HepG2 (cell line): Measurements from ENCODE around the gene STX2. TPM values are rescaled to one million over a fixed set of nuclear protein-coding genes. Genes with fewer than 3 reads are reported as not detected.

Experiments
- ATAC-seq: fragments of 200-7000 bp; cut with Tn5 transposase; 3 replicates; pipeline ENCODE4 v1.9.1; 2020; ENCODE audit warnings: mild to moderate bottlenecking, moderate library complexity
- BruUV-seq: library from RNA; stranded (reverse); fragments of 400-500 nt; replicated peaks from 2 replicates; lab custom pipeline; 2021; lab: Mats Ljungman, UMichigan
- CTCF ChIA-PET: fragments of 300-600 bp; formaldehyde crosslinking; extraction: SDS; loops from one replicate; lab custom pipeline; 2021; ENCODE audit warnings: low total read pairs, inconsistent platforms, low intra/inter-chr PET ratio; lab: Yijun Ruan, JAX
- POLR2A ChIA-PET: fragments of 350-600 bp; sonication (Branson Sonifier 250); formaldehyde crosslinking; loops from one replicate; lab custom pipeline; 2020; ENCODE audit warnings: antibody characterized with exemption, inconsistent platforms; lab: Yijun Ruan, JAX
- DNase-seq: peaks from one replicate; pipeline ENCODE4 v3.0.0-alpha.2; 2015; ENCODE audit warnings: low spot score
- FAIRE-seq: peaks from 3 replicates; lab custom pipeline; 2011; peaks lifted over from hg19 to GRCh38; lab: Jason Lieb, UNC
- H2AFZ ChIP-seq: one replicate; pipeline ENCODE4 v1.6.1; 2011; ENCODE audit warnings: low read length, inconsistent platforms
- H3K27ac ChIP-seq: fragments of 300-600 bp; 3 replicates; pipeline ENCODE4 v1.8.0; 2011; ENCODE audit warnings: mixed run types, mild to moderate bottlenecking, mixed read lengths, low read length, inconsistent platforms; ENCODE audit not compliant: insufficient read depth; ENCODE audit errors: extremely low read length
- H3K27me3 ChIP-seq, 2 experiments: fragments of 200-600 bp in 1 of 2; 2 replicates in 1 of 2; 3 replicates in 1 of 2; pipeline versions ENCODE4 v1.6.0 to v1.8.0; 2011; ENCODE audit warnings: low read length in 2 of 2, mild to moderate bottlenecking in 2 of 2, moderate library complexity in 2 of 2, inconsistent platforms in 1 of 2; ENCODE audit not compliant: insufficient read depth in 2 of 2, control insufficient read depth in 1 of 2
- H3K36me3 ChIP-seq, 2 experiments: fragments of 200-600 bp in 1 of 2; replicated peaks in 1 of 2; 2 replicates in 1 of 2; 3 replicates in 1 of 2; pipeline versions ENCODE4 v1.5.1 to v1.8.0; 2011; ENCODE audit warnings: low read length in 2 of 2, inconsistent platforms in 1 of 2; ENCODE audit not compliant: insufficient read depth in 2 of 2, control insufficient read depth in 1 of 2
- H3K4me1 ChIP-seq: 2 replicates; pipeline ENCODE4 v1.5.1; 2012; ENCODE audit warnings: low read length, inconsistent platforms; ENCODE audit not compliant: insufficient read depth
- H3K4me2 ChIP-seq: 2 replicates; pipeline ENCODE4 v1.6.0; 2011; ENCODE audit warnings: low read depth, low read length, inconsistent platforms
- H3K4me3 ChIP-seq, 3 experiments: fragments of 200-600 bp in 1 of 3; sonication (generic), shearing (Covaris generic) in 1 of 3; replicated peaks in 1 of 3; 2 replicates each; pipeline ENCODE4 v1.5.1; 2011 to 2016; ENCODE audit warnings: low read length in 3 of 3, inconsistent platforms in 2 of 3, low read depth in 2 of 3, mild to moderate bottlenecking in 2 of 3, control low read depth in 1 of 3, mixed read lengths in 1 of 3; ENCODE audit not compliant: insufficient read depth in 1 of 3
- H3K79me2 ChIP-seq: one replicate; pipeline ENCODE4 v1.6.1; 2011; ENCODE audit warnings: low read length, inconsistent platforms; ENCODE audit not compliant: insufficient read depth
- H3K9ac ChIP-seq: 2 replicates; pipeline ENCODE4 v1.6.0; 2011; ENCODE audit warnings: mild to moderate bottlenecking, low read depth, low read length, inconsistent platforms; ENCODE audit not compliant: insufficient read depth
- H3K9me3 ChIP-seq: 2 replicates; pipeline ENCODE4 v1.5.1; 2012; ENCODE audit warnings: mild to moderate bottlenecking, low read length
- H4K20me1 ChIP-seq: 2 replicates; pipeline ENCODE4 v1.6.0; 2011; ENCODE audit warnings: inconsistent platforms, mild to moderate bottlenecking, low read length, moderate library complexity; ENCODE audit not compliant: insufficient read depth
- ISX ChIP-seq: sonication (generic); formaldehyde crosslinking; conservative IDR thresholded peaks from 2 replicates; pipeline ENCODE4 v1.5.0; 2020; ENCODE audit warnings: missing genetic modification reagents
- KLF12 ChIP-seq: sonication (generic); formaldehyde crosslinking; IDR thresholded peaks from 2 replicates; pipeline ENCODE4 v1.4.0; 2020; ENCODE audit warnings: missing genetic modification reagents, borderline replicate concordance
- MAFK ChIP-seq, 2 experiments: IDR thresholded peaks in 1 of 2; conservative IDR thresholded peaks in 1 of 2; 2 replicates each; pipeline ENCODE4 v1.6.1; 2011; ENCODE audit warnings: improper control_type of control experiment in 2 of 2, low read length in 2 of 2
- MED8 ChIP-seq: sonication (generic); formaldehyde crosslinking; IDR thresholded peaks from 2 replicates; pipeline ENCODE4 v1.8.1; 2023; ENCODE audit warnings: mild to moderate bottlenecking, missing genetic modification reagents; ENCODE audit not compliant: insufficient replicate concordance
- SIX1 ChIP-seq: sonication (generic); formaldehyde crosslinking; IDR thresholded peaks from 2 replicates; pipeline ENCODE4 v1.4.0; 2020; ENCODE audit warnings: missing genetic modification reagents, borderline replicate concordance
- TGIF2 ChIP-seq: IDR thresholded peaks from 2 replicates; pipeline ENCODE4 v1.6.1; 2016; ENCODE audit warnings: control low read depth, missing compliant biosample characterization
- THAP7 ChIP-seq: sonication (generic); formaldehyde crosslinking; IDR thresholded peaks from 2 replicates; pipeline ENCODE4 v1.8.1; 2023; ENCODE audit warnings: mild to moderate bottlenecking, missing genetic modification reagents
- ZKSCAN1 ChIP-seq: fragments of 150-350 bp; IDR thresholded peaks from 2 replicates; pipeline ENCODE4 v1.6.1; 2014; ENCODE audit warnings: low read length
- ZNF17 ChIP-seq: sonication (generic); formaldehyde crosslinking; IDR thresholded peaks from 2 replicates; pipeline ENCODE4 v1.5.0; 2020; ENCODE audit warnings: mild to moderate bottlenecking, missing genetic modification reagents
- ZNF331 ChIP-seq: sonication (generic); formaldehyde crosslinking; IDR thresholded peaks from 2 replicates; pipeline ENCODE4 v1.4.0; 2020; ENCODE audit warnings: missing genetic modification reagents
- ZNF644 ChIP-seq: IDR thresholded peaks from 2 replicates; pipeline ENCODE4 v1.6.1; 2016; ENCODE audit warnings: low read depth
- ZSCAN20 ChIP-seq: sonication (generic); formaldehyde crosslinking; IDR thresholded peaks from 2 replicates; pipeline ENCODE4 v1.4.0; 2020; ENCODE audit warnings: missing genetic modification reagents, mild to moderate bottlenecking, borderline replicate concordance
- WGBS: methylation state at CpG from one replicate; pipeline ENCODE4 v1.1.6; 2017; ENCODE audit warnings: low lambda C conversion rate; 5-methylcytosine and 5-hydroxymethylcytosine counted together
- in situ Hi-C: cut with HindIII; loops from 2 replicates; pipeline ENCODE4 v1.10.0; 2017; ENCODE audit warnings: low pct_unique_long_range_greater_than_20kb; ENCODE audit not compliant: extremely low pct_ligation_motif_present
- intact Hi-C: fragments of 100-400 bp; cut with micrococcal nuclease; formaldehyde crosslinking; loops from one replicate; pipeline ENCODE4 v1.10.0; 2022; ENCODE audit not compliant: unreplicated experiment
- polyA plus RNA-seq, 8 experiments: library from polyadenylated mRNA; depleted of rRNA in 3 of 8; stranded (reverse) in 7 of 8; unstranded in 1 of 8; fragments of >200 nt; fragmentation: Illumina TruSeq in 4 of 8; extraction: Trizol in 4 of 8; gene quantifications; 2 replicates each; pipeline versions ENCODE4 v1.2.1 to v1.2.3, GENCODE V29; 2011 to 2016; ENCODE audit warnings: low read depth in 4 of 8, missing spikeins in 1 of 8, mixed read lengths in 1 of 8; ENCODE audit not compliant: insufficient read depth in 1 of 8
- total RNA-seq, 5 experiments: library from RNA; depleted of rRNA; stranded (reverse); fragments of >200 nt; fragmentation: Illumina TruSeq; extraction: Trizol; gene quantifications; 2 replicates each; pipeline ENCODE4 v1.2.3, GENCODE V29; 2016; ENCODE audit warnings: low read depth in 1 of 5
- TF ChIP-seq, protein P1 (sequence below): sonication (generic); formaldehyde crosslinking; IDR thresholded peaks from 2 replicates; pipeline ENCODE4 v1.4.0; 2020; ENCODE audit warnings: mild to moderate bottlenecking, missing genetic modification reagents
- TF ChIP-seq, protein P2 (sequence below): IDR thresholded peaks from 2 replicates; pipeline ENCODE4 v1.6.1; 2016; ENCODE audit warnings: low read depth, borderline replicate concordance

Gene STX2
- total and polyA plus RNA-seq, 2 of the 13 experiments (the other 11 are each of a cell fraction or from before 2014, with no cell fraction given), result 13.4 to 25.1 TPM

GRCh38 chr12:130795906-130796305, 43.1 kb downstream of the STX2 start:
- in situ Hi-C loops (no loop called here), intact Hi-C loops (no loop called here)
- H3K27me3 ChIP-seq, result no peaks in the 10 kb centered on the region
- H3K9ac ChIP-seq, result no peak overlapping the region
- CTCF ChIA-PET, result no interaction called here
- H3K79me2 ChIP-seq, result no peaks in the 10 kb centered on the region
- no TSS peak for BruUV-seq
- no peak overlapping the region for H3K27ac ChIP-seq
- H3K36me3 ChIP-seq, result peaks cover 14 to 48% of the 10 kb centered on the region in 2 experiments
- no peak overlapping the region for H3K4me2 ChIP-seq
- no peaks in the 10 kb centered on the region for H3K9me3 ChIP-seq
- no peak for FAIRE-seq
- TF ChIP-seq ZNF644 (CRISPR knock-in tag), result no peak
- TF ChIP-seq ZKSCAN1, result no peak
- peak in 1 of 2 experiments; percentile 53; a peak in 2 of 4 replicates for TF ChIP-seq MAFK (conservative IDR thresholded peaks at IDR 0.05 in 1 of 2, IDR thresholded peaks at IDR 0.05 in 1 of 2; ENCODE audit: low read length in 2 of 2)
- no peaks in the 10 kb centered on the region for H4K20me1 ChIP-seq
- POLR2A ChIA-PET, result no interaction called here
- no peaks in the 10 kb centered on the region for H3K4me1 ChIP-seq
- H2AFZ ChIP-seq, result no peak overlapping the region
- H3K4me3 ChIP-seq, result no peak overlapping the region
- DNase-seq, result no peak
- WGBS, result 76% methylated on average over 6 of the region's 6 CpGs
- ATAC-seq, result no peak

- 100% methylated on average over 1 of the region's 3 CpGs for WGBS
- no peak for DNase-seq
- no peaks in the 10 kb centered on the region for H3K4me1 ChIP-seq
- no peak overlapping the region for H3K4me3 ChIP-seq
- no peaks in the 10 kb centered on the region for H3K79me2 ChIP-seq
- no peaks in the 10 kb centered on the region for H4K20me1 ChIP-seq
- in situ Hi-C loops (no loop called here), intact Hi-C loops (no loop called here)
- CTCF ChIA-PET, result no interaction called here
- H3K9me3 ChIP-seq, result no peaks in the 10 kb centered on the region
- POLR2A ChIA-PET, result no interaction called here
- no peak for FAIRE-seq
- H2AFZ ChIP-seq, result no peak overlapping the region
- H3K36me3 ChIP-seq, result peaks cover 13 to 47% of the 10 kb centered on the region in 2 experiments; a peak in 4 of 5 replicates
- H3K4me2 ChIP-seq, result no peak overlapping the region
- no TSS peak for BruUV-seq
- no peak overlapping the region for H3K27ac ChIP-seq
- H3K27me3 ChIP-seq, result no peaks in the 10 kb centered on the region
- ATAC-seq, result no peak
- H3K9ac ChIP-seq, result no peak overlapping the region
- TF ChIP-seq MED8 (CRISPR knock-in tag), result no peak
- TF ChIP-seq, protein P1, sequence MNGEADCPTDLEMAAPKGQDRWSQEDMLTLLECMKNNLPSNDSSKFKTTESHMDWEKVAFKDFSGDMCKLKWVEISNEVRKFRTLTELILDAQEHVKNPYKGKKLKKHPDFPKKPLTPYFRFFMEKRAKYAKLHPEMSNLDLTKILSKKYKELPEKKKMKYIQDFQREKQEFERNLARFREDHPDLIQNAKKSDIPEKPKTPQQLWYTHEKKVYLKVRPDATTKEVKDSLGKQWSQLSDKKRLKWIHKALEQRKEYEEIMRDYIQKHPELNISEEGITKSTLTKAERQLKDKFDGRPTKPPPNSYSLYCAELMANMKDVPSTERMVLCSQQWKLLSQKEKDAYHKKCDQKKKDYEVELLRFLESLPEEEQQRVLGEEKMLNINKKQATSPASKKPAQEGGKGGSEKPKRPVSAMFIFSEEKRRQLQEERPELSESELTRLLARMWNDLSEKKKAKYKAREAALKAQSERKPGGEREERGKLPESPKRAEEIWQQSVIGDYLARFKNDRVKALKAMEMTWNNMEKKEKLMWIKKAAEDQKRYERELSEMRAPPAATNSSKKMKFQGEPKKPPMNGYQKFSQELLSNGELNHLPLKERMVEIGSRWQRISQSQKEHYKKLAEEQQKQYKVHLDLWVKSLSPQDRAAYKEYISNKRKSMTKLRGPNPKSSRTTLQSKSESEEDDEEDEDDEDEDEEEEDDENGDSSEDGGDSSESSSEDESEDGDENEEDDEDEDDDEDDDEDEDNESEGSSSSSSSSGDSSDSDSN (CRISPR knock-in tag), result no peak
- TF ChIP-seq THAP7, result no peak
- TF ChIP-seq ISX (CRISPR knock-in tag), result no peak
- no peak for TF ChIP-seq TGIF2 (CRISPR knock-in tag)
- no peak for TF ChIP-seq SIX1 (CRISPR knock-in tag)
- no peak for TF ChIP-seq ZNF331 (CRISPR knock-in tag)
- TF ChIP-seq, protein P2, sequence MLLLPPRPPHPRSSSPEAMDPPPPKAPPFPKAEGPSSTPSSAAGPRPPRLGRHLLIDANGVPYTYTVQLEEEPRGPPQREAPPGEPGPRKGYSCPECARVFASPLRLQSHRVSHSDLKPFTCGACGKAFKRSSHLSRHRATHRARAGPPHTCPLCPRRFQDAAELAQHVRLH (CRISPR knock-in tag), result no peak
- no peak for TF ChIP-seq KLF12 (CRISPR knock-in tag)
- no peak for TF ChIP-seq ZNF17 (CRISPR knock-in tag)
- no peak for TF ChIP-seq ZSCAN20 (CRISPR knock-in tag)
Measured at GRCh38 chr12:130793554-130793849, 45.5 kb downstream of the STX2 start.
